ENCODE measurements around the gene SEC24C.

GRCh38 chr10:73732426-73732825 lies 11.7 kb upstream of the SEC24C start:
- TF ChIP-seq POLR2A (IDR thresholded peaks at IDR 0.05) = no peak
- TF ChIP-seq, protein P1, sequence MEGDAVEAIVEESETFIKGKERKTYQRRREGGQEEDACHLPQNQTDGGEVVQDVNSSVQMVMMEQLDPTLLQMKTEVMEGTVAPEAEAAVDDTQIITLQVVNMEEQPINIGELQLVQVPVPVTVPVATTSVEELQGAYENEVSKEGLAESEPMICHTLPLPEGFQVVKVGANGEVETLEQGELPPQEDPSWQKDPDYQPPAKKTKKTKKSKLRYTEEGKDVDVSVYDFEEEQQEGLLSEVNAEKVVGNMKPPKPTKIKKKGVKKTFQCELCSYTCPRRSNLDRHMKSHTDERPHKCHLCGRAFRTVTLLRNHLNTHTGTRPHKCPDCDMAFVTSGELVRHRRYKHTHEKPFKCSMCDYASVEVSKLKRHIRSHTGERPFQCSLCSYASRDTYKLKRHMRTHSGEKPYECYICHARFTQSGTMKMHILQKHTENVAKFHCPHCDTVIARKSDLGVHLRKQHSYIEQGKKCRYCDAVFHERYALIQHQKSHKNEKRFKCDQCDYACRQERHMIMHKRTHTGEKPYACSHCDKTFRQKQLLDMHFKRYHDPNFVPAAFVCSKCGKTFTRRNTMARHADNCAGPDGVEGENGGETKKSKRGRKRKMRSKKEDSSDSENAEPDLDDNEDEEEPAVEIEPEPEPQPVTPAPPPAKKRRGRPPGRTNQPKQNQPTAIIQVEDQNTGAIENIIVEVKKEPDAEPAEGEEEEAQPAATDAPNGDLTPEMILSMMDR (IDR thresholded peaks at IDR 0.05) = no peak

Measured in thyroid gland (tissue), 4 donors.